HepG2 (cell line): ENCODE data around the gene CNOT1. TPM values are rescaled to one million over a fixed set of nuclear protein-coding genes. Genes with fewer than 3 reads are reported as not detected.
A peak's percentile ranks its signal among the peaks of the same experiment; 100 is the strongest.

ENCODE experiments used
- ELF3 ChIP-seq: IDR thresholded peaks from 2 replicates; pipeline ENCODE4 v1.6.1; 2016; ENCODE audit warnings: missing genetic modification reagents, missing compliant biosample characterization
- HDAC6 ChIP-seq: fragments of 200-600 bp; sonication (generic); IDR thresholded peaks from 2 replicates; pipeline ENCODE4 v1.7.0; 2017; ENCODE audit warnings: mild to moderate bottlenecking, antibody characterized with exemption, low read length, low read depth
- SALL1 ChIP-seq: sonication (generic); formaldehyde crosslinking; IDR thresholded peaks from 2 replicates; pipeline ENCODE4 v1.8.0; 2022; ENCODE audit warnings: mild to moderate bottlenecking, missing genetic modification reagents
- TERF1 ChIP-seq: sonication (generic); formaldehyde crosslinking; IDR thresholded peaks from 2 replicates; pipeline ENCODE4 v1.8.0; 2022; ENCODE audit warnings: mild to moderate bottlenecking, missing genetic modification reagents, moderate library complexity
- ZMYM2 ChIP-seq: sonication (generic); formaldehyde crosslinking; IDR thresholded peaks from 2 replicates; pipeline ENCODE4 v1.8.0; 2022; ENCODE audit warnings: mild to moderate bottlenecking, missing genetic modification reagents
- ZNF530 ChIP-seq: sonication (generic); formaldehyde crosslinking; IDR thresholded peaks from 2 replicates; pipeline ENCODE4 v1.5.0; 2020; ENCODE audit warnings: low read depth, mild to moderate bottlenecking, missing genetic modification reagents
- ZNF574 ChIP-seq: sonication (generic); formaldehyde crosslinking; IDR thresholded peaks from 2 replicates; pipeline ENCODE4 v1.4.0; 2020; ENCODE audit warnings: missing genetic modification reagents
- ZNF761 ChIP-seq: sonication (generic); formaldehyde crosslinking; conservative IDR thresholded peaks from 2 replicates; pipeline ENCODE4 v1.4.0; 2020; ENCODE audit warnings: mild to moderate bottlenecking, missing genetic modification reagents
- ZNF790 ChIP-seq: sonication (generic); formaldehyde crosslinking; IDR thresholded peaks from 2 replicates; pipeline ENCODE4 v1.8.0; 2022; ENCODE audit warnings: missing genetic modification reagents, mild to moderate bottlenecking, borderline replicate concordance
- ZNF891 ChIP-seq: sonication (generic); formaldehyde crosslinking; IDR thresholded peaks from 2 replicates; pipeline ENCODE4 v1.5.0; 2020; ENCODE audit warnings: mild to moderate bottlenecking, missing genetic modification reagents
- polyA plus RNA-seq, 8 experiments: library from polyadenylated mRNA; depleted of rRNA in 3 of 8; stranded (reverse) in 7 of 8; unstranded in 1 of 8; fragments of >200 nt; fragmentation: Illumina TruSeq in 4 of 8; extraction: Trizol in 4 of 8; gene quantifications; 2 replicates each; pipeline versions ENCODE4 v1.2.1 to v1.2.3, GENCODE V29; 2011 to 2016; ENCODE audit warnings: low read depth in 4 of 8, missing spikeins in 1 of 8, mixed read lengths in 1 of 8; ENCODE audit not compliant: insufficient read depth in 1 of 8
- total RNA-seq, 5 experiments: library from RNA; depleted of rRNA; stranded (reverse); fragments of >200 nt; fragmentation: Illumina TruSeq; extraction: Trizol; gene quantifications; 2 replicates each; pipeline ENCODE4 v1.2.3, GENCODE V29; 2016; ENCODE audit warnings: low read depth in 1 of 5
- TF ChIP-seq, protein P1 (sequence below): sonication (generic); formaldehyde crosslinking; IDR thresholded peaks from one replicate; pipeline ENCODE4 v1.5.1; 2020; ENCODE audit warnings: mild to moderate bottlenecking, missing genetic modification reagents; ENCODE audit errors: not compliant biosample characterization
- TF ChIP-seq, protein P2 (sequence below): sonication (generic); formaldehyde crosslinking; IDR thresholded peaks from 2 replicates; pipeline ENCODE4 v1.4.0; 2020; ENCODE audit warnings: missing genetic modification reagents
- TF ChIP-seq, protein P3 (sequence below): sonication (generic); formaldehyde crosslinking; IDR thresholded peaks from 2 replicates; pipeline ENCODE4 v1.4.0; 2020; ENCODE audit warnings: missing genetic modification reagents
- TF ChIP-seq, protein P4 (sequence below), 2 experiments: fragments of 450-650 bp in 1 of 2; sonication (generic) in 1 of 2; formaldehyde crosslinking; IDR thresholded peaks; 2 replicates each; pipeline versions ENCODE4 v1.5.0 to v1.8.0; 2020 to 2022; ENCODE audit warnings: mild to moderate bottlenecking in 1 of 2, missing genetic modification reagents in 1 of 2

CNOT1 gene
- total and polyA plus RNA-seq, 2 of the 13 experiments (the other 11 are each of a cell fraction or from before 2014, with no cell fraction given): 188 to 232 TPM

DNA sequence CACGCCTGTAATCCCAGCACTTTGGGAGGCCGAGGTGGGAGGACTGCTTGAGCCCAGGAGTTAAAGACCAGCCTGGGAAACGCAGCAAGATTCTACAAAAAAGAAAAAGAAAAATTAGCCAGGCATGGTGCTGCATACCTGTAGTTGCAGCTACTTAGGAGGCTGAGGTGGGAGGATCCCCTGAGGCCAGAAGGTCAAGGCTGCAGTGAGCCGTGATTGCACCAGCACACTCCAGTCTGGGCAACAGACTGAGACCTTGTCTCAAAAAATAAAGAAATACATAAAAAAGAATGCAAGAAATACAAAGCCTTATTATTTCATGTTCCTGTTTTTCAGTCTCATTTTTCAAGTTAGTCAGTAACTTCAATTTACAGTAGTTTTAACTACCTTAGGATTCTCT is 5.9 kb upstream of the CNOT1 start (continued):
- TF ChIP-seq, protein P1, sequence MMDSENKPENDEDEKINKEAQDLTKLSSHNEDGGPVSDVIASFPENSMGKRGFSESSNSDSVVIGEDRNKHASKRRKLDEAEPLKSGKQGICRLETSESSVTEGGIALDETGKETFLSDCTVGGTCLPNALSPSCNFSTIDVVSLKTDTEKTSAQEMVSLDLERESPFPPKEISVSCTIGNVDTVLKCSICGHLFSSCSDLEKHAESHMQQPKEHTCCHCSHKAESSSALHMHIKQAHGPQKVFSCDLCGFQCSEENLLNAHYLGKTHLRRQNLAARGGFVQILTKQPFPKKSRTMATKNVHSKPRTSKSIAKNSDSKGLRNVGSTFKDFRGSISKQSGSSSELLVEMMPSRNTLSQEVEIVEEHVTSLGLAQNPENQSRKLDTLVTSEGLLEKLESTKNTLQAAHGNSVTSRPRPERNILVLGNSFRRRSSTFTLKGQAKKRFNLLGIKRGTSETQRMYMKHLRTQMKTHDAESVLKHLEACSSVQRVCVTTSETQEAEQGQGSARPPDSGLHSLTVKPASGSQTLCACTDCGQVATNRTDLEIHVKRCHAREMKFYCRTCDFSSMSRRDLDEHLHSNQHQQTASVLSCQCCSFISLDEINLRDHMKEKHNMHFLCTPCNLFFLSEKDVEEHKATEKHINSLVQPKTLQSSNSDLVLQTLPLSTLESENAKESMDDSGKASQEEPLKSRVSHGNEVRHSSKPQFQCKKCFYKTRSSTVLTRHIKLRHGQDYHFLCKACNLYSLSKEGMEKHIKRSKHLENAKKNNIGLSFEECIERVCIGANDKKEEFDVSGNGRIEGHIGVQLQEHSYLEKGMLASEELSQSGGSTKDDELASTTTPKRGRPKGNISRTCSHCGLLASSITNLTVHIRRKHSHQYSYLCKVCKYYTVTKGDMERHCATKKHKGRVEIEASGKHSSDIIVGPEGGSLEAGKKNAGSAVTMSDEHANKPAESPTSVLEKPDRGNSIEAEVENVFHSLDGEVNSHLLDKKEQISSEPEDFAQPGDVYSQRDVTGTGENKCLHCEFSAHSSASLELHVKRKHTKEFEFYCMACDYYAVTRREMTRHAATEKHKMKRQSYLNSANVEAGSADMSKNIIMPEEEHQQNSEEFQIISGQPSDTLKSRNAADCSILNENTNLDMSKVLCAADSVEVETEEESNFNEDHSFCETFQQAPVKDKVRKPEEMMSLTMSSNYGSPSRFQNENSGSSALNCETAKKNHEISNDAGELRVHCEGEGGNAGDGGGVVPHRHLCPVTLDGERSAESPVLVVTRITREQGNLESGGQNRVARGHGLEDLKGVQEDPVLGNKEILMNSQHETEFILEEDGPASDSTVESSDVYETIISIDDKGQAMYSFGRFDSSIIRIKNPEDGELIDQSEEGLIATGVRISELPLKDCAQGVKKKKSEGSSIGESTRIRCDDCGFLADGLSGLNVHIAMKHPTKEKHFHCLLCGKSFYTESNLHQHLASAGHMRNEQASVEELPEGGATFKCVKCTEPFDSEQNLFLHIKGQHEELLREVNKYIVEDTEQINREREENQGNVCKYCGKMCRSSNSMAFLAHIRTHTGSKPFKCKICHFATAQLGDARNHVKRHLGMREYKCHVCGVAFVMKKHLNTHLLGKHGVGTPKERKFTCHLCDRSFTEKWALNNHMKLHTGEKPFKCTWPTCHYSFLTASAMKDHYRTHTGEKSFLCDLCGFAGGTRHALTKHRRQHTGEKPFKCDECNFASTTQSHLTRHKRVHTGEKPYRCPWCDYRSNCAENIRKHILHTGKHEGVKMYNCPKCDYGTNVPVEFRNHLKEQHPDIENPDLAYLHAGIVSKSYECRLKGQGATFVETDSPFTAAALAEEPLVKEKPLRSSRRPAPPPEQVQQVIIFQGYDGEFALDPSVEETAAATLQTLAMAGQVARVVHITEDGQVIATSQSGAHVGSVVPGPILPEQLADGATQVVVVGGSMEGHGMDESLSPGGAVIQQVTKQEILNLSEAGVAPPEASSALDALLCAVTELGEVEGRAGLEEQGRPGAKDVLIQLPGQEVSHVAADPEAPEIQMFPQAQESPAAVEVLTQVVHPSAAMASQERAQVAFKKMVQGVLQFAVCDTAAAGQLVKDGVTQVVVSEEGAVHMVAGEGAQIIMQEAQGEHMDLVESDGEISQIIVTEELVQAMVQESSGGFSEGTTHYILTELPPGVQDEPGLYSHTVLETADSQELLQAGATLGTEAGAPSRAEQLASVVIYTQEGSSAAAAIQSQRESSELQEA: no peak
- TF ChIP-seq, protein P2, sequence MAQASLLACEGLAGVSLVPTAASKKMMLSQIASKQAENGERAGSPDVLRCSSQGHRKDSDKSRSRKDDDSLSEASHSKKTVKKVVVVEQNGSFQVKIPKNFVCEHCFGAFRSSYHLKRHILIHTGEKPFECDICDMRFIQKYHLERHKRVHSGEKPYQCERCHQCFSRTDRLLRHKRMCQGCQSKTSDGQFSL (CRISPR knock-in tag): no peak
- TF ChIP-seq ZNF891 (CRISPR knock-in tag) (no peak), ZMYM2 (CRISPR knock-in tag) (no peak), TERF1 (CRISPR knock-in tag) (no peak), HDAC6 (no peak), ZNF790 (no peak), ZNF530 (CRISPR knock-in tag) (no peak), ZNF574 (CRISPR knock-in tag) (no peak), ELF3 (CRISPR knock-in tag) (no peak), ZNF761 (CRISPR knock-in tag) (no peak), SALL1 (CRISPR knock-in tag) (no peak)
- TF ChIP-seq, protein P3, sequence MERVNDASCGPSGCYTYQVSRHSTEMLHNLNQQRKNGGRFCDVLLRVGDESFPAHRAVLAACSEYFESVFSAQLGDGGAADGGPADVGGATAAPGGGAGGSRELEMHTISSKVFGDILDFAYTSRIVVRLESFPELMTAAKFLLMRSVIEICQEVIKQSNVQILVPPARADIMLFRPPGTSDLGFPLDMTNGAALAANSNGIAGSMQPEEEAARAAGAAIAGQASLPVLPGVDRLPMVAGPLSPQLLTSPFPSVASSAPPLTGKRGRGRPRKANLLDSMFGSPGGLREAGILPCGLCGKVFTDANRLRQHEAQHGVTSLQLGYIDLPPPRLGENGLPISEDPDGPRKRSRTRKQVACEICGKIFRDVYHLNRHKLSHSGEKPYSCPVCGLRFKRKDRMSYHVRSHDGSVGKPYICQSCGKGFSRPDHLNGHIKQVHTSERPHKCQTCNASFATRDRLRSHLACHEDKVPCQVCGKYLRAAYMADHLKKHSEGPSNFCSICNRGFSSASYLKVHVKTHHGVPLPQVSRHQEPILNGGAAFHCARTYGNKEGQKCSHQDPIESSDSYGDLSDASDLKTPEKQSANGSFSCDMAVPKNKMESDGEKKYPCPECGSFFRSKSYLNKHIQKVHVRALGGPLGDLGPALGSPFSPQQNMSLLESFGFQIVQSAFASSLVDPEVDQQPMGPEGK (CRISPR knock-in tag): peak; percentile 20; the same call in 1 of the 2 replicates
- TF ChIP-seq, protein P4, sequence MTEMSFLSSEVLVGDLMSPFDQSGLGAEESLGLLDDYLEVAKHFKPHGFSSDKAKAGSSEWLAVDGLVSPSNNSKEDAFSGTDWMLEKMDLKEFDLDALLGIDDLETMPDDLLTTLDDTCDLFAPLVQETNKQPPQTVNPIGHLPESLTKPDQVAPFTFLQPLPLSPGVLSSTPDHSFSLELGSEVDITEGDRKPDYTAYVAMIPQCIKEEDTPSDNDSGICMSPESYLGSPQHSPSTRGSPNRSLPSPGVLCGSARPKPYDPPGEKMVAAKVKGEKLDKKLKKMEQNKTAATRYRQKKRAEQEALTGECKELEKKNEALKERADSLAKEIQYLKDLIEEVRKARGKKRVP (CRISPR knock-in tag; IDR thresholded peaks at IDR 0.05): peak in 1 of 2 experiments; percentile 78; a peak in 2 of 4 replicates
